Activated T-cell treated with anti-CD3 and anti-CD28 coated beads, Interleukin-2, amount 50 U/mL, for 48 hours (primary cell): ENCODE data around the gene GRM5.
"Not testable (repeated sequence)": the region's sequence is repeated elsewhere in the genome, so short reads cannot be mapped to it uniquely, and the experiment has no call there.

ENCODE experiments used
- DNase-seq, 2 experiments: peaks; one replicate each; pipeline ENCODE4 v3.0.0-alpha.2; 2020

The GRM5 gene

DNA sequence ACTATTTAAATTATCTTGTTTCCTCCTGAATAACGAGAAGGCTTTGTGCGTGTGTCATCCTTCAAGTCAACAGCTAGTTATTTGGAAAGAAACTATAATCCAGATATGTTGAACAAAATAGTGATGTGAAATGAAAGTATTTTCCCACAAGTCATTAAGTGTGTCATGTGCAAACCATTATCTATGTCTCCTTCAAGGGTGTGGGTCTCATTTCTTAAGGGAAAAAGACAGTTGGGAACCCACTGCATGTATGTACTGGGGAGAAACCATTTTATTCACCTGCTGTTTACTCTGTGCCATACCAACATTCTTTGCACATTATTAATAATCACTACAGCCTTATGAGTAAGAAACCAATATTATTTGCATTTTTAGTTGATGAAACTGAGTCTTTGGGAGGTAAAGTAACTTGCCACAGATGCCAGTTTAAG lies 582.9 kb downstream of the GRM5 start:
- DNase-seq = no peak

DNA sequence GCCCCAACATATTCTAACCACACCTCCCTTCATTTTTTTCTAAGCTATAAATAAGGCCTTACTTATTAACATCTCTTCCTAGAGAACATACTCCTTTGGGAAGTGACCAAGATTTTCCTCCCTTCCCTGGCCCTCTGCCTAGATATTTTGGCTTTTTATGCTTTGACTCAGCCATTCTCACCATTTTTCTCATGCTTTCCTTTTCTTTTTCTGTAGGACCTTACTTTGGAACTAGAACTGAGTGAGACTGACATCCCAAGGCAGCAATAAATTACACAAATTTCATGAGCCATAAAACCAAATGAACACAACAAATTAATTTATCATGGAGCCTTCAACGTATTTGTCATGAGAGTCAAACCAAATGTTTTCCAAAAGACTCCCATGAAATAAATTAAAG lies 585.6 kb downstream of the GRM5 start:
- no peak for DNase-seq

GRCh38 chr11:88478136-88478815 lies 587.5 kb downstream of the GRM5 start:
- no peak for DNase-seq

GRCh38 chr11:88475991-88476418 lies 589.8 kb downstream of the GRM5 start:
- DNase-seq = no peak

GRCh38 chr11:88474655-88475054 lies 591.1 kb downstream of the GRM5 start:
- DNase-seq = no peak

- no peak for DNase-seq
Observed at GRCh38 chr11:88469561-88470225, 596.1 kb downstream of the GRM5 start.

DNA sequence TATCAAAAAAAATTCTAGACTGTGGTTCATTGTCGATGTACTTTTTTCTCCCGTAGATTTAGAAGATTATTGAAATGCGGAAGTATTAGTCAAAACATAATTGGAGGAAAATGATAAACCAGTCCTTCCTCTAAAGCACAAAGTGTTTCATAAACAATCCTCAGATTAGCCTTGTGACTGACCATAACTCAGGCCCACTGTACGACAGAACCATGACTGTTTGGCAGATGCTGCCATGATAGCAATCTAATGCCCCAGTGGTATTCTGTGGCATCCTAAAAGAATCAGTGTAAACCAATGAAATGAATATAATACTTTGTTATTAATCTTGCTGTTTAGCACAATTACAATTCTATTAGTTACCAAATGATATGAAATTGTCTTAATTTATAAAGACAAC lies 601.3 kb downstream of the GRM5 start:
- no peak for DNase-seq

DNA sequence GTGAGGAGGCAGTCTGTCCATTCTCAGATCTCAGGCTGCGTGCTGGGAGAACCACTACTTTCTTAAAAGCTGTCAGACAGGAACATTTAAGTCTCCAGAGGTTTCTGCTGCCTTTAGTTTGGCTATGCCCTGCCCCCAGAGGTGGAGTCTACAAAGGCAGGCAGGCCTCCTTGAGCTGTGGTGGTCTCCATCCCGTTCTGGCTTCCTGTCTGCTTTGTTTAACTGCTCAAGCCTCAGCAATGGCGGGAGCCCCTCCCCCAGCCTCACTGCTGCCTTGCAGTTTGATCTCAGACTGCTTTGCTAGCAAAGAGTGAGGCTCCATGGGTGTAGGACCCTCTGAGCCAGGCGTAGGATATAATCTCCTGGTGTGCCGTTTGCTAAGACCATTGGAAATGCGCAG lies 602.5 kb downstream of the GRM5 start:
- DNase-seq = not testable (repeated sequence)

DNA sequence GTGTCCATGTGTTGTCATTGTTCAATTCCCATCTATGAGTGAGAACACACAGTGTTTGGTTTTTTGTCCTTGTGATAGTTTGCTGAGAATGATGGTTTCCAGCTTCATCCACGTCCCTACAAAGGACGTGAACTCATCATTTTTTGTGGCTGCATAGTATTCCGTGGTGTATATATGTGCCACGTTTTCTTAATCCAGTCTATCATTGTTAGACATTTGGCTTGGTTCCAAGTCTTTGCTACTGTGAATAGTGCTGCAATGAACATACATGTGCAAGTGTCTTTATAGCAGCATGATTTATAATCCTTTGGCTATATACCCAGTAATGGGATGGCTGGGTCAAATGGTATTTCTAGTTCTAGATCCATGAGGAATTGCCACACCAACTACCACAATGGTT lies 607.7 kb downstream of the GRM5 start:
- DNase-seq = not testable (repeated sequence)

- DNase-seq = no peak
Observed at GRCh38 chr11:88455974-88456373, 609.8 kb downstream of the GRM5 start.

GRCh38 chr11:88454881-88455280 lies 610.9 kb downstream of the GRM5 start:
- no peak for DNase-seq
